Liver (tissue), 9 donors: ENCODE data around the gene SNX10. TPM values are rescaled to one million over a fixed set of nuclear protein-coding genes. Genes with fewer than 3 reads are reported as not detected.

Experiments
- DNase-seq: peaks from one replicate; pipeline ENCODE4 v3.0.0-alpha.2; 2017; ENCODE audit warnings: low spot score
- H3K27ac ChIP-seq, 2 donors: one replicate each; pipeline ENCODE4 v1.7.0; 2013; ENCODE audit warnings: inconsistent platforms in 2 of 2, low read length in 2 of 2, control low read depth in 1 of 2, low read depth in 1 of 2, mild to moderate bottlenecking in 1 of 2
- H3K27me3 ChIP-seq, 4 donors: one replicate each; pipeline versions ENCODE4 v1.6.1 to v1.7.0; 2013; ENCODE audit warnings: low read length in 3 of 4, inconsistent platforms in 1 of 4, mild to moderate bottlenecking in 1 of 4, moderate library complexity in 1 of 4; ENCODE audit not compliant: control insufficient read depth in 4 of 4, insufficient read depth in 4 of 4
- H3K36me3 ChIP-seq, 4 donors: one replicate each; pipeline versions ENCODE4 v1.6.1 to v1.7.0; 2013; ENCODE audit warnings: low read length in 3 of 4, mild to moderate bottlenecking in 3 of 4, low read depth in 1 of 4, moderate library complexity in 1 of 4; ENCODE audit not compliant: control insufficient read depth in 4 of 4, insufficient read depth in 3 of 4
- H3K4me1 ChIP-seq, 4 donors: one replicate each; pipeline versions ENCODE4 v1.6.1 to v1.7.0; 2013; ENCODE audit warnings: low read length in 3 of 4, mild to moderate bottlenecking in 3 of 4, moderate library complexity in 1 of 4; ENCODE audit not compliant: control insufficient read depth in 4 of 4, insufficient read depth in 4 of 4
- H3K4me3 ChIP-seq, 3 donors: one replicate each; pipeline versions ENCODE4 v1.6.1 to v1.7.0; 2013; ENCODE audit warnings: low read length in 3 of 3, control low read depth in 1 of 3, low read depth in 1 of 3, mild to moderate bottlenecking in 1 of 3
- H3K9ac ChIP-seq, 2 donors: one replicate each; pipeline ENCODE4 v1.7.0; 2013; ENCODE audit warnings: low read length in 2 of 2, mild to moderate bottlenecking in 2 of 2, moderate library complexity in 2 of 2, control low read depth in 1 of 2, low read depth in 1 of 2
- H3K9me3 ChIP-seq, 4 donors: one replicate each; pipeline versions ENCODE4 v1.6.1 to v1.7.0; 2013; ENCODE audit warnings: low read length in 3 of 4; ENCODE audit not compliant: control insufficient read depth in 4 of 4
- FOXA1 ChIP-seq: IDR thresholded peaks from 2 replicates; pipeline ENCODE4 v1.6.1; 2016; ENCODE audit warnings: antibody characterized with exemption
- GABPA ChIP-seq, 2 donors: IDR thresholded peaks in 1 of 2; conservative IDR thresholded peaks in 1 of 2; 2 replicates each; pipeline ENCODE4 v1.6.1; 2016; ENCODE audit warnings: antibody characterized with exemption in 2 of 2, mild to moderate bottlenecking in 1 of 2, moderate library complexity in 1 of 2
- HNF4A ChIP-seq, 2 donors: conservative IDR thresholded peaks; 2 replicates each; pipeline ENCODE4 v1.6.1; 2016; ENCODE audit warnings: antibody characterized with exemption in 2 of 2, mild to moderate bottlenecking in 2 of 2
- HNF4G ChIP-seq: IDR thresholded peaks from 2 replicates; pipeline ENCODE4 v1.6.1; 2016; ENCODE audit warnings: antibody characterized with exemption
- JUND ChIP-seq, 2 donors: IDR thresholded peaks; 2 replicates each; pipeline ENCODE4 v1.6.1; 2016; ENCODE audit warnings: antibody characterized with exemption in 2 of 2
- MAX ChIP-seq: IDR thresholded peaks from 2 replicates; pipeline ENCODE4 v1.6.1; 2016; ENCODE audit warnings: antibody characterized with exemption
- NR2F2 ChIP-seq: IDR thresholded peaks from 2 replicates; pipeline ENCODE4 v1.6.1; 2016; ENCODE audit warnings: antibody characterized with exemption
- RAD21 ChIP-seq, 2 donors: IDR thresholded peaks; 2 replicates each; pipeline ENCODE4 v1.6.1; 2016; ENCODE audit warnings: antibody characterized with exemption in 2 of 2, mild to moderate bottlenecking in 2 of 2
- REST ChIP-seq: IDR thresholded peaks from 2 replicates; pipeline ENCODE4 v1.6.1; 2016; ENCODE audit warnings: antibody characterized with exemption, mild to moderate bottlenecking
- RXRA ChIP-seq, 2 donors: IDR thresholded peaks; 2 replicates each; pipeline ENCODE4 v1.6.1; 2017 to 2018; ENCODE audit warnings: antibody characterized with exemption in 2 of 2, mild to moderate bottlenecking in 1 of 2
- SP1 ChIP-seq: IDR thresholded peaks from 2 replicates; pipeline ENCODE4 v1.6.1; 2018; ENCODE audit warnings: antibody characterized with exemption, mild to moderate bottlenecking
- YY1 ChIP-seq: IDR thresholded peaks from 2 replicates; pipeline ENCODE4 v1.6.1; 2016; ENCODE audit warnings: antibody characterized with exemption, mild to moderate bottlenecking
- ZBTB33 ChIP-seq: IDR thresholded peaks from 2 replicates; pipeline ENCODE4 v1.6.1; 2016; ENCODE audit warnings: antibody characterized with exemption
- WGBS: extraction: QIAGEN DNeasy Blood & Tissue Kit; methylation state at CpG from one replicate; pipeline ENCODE4 v1.1.7; 2013; 5-methylcytosine and 5-hydroxymethylcytosine counted together
- polyA plus RNA-seq, 2 donors: library from polyadenylated mRNA; stranded (reverse) in 1 of 2; unstranded in 1 of 2; fragments of 200-250 nt in 1 of 2; fragments of >200 nt in 1 of 2; fragmentation: Nextera tagmentation in 1 of 2; extraction: Ambion mirVana in 1 of 2; gene quantifications; one replicate each; pipeline versions ENCODE4 v1.2.1 to v1.2.3, GENCODE V29; 2013 to 2015
- total RNA-seq, 2 donors: library from RNA; depleted of rRNA; stranded (reverse); fragments of >200 nt; gene quantifications; one replicate each; pipeline ENCODE4 v1.2.3, GENCODE V29; 2014
- donor health status: healthy.
- donor health status: healthy.
- donor health status: healthy.
- donor health status: healthy.
- donor health status: healthy.

The SNX10 gene
- total and polyA plus RNA-seq, 4 donors = 5.9 to 15.9 (median 12.8) TPM

- no peaks in the 10 kb centered on the region for H3K9me3 ChIP-seq
- peak; percentile 38 to 56 for TF ChIP-seq HNF4A (conservative IDR thresholded peaks at IDR 0.05)
- no peak for TF ChIP-seq JUND (IDR thresholded peaks at IDR 0.05)
- no peak for TF ChIP-seq REST
- TF ChIP-seq RXRA (IDR thresholded peaks at IDR 0.05) = peak in 1 of 2 donors; percentile 51
- TF ChIP-seq ZBTB33 = peak; percentile 19
- no peak for TF ChIP-seq HNF4G
- no peak for TF ChIP-seq MAX
- peak; percentile 66 for TF ChIP-seq YY1
- peak; percentile 14 to 18 for TF ChIP-seq RAD21 (IDR thresholded peaks at IDR 0.05)
- H3K4me1 ChIP-seq = peaks cover 2 to 30% (median 9%) of the 10 kb centered on the region in 4 donors
- no peak for DNase-seq
- no peak overlapping the region for H3K4me3 ChIP-seq
- no peak overlapping the region for H3K9ac ChIP-seq
- 45% methylated on average over 2 of the region's 2 CpGs for WGBS
- no peaks in the 10 kb centered on the region for H3K36me3 ChIP-seq
- no peaks in the 10 kb centered on the region for H3K27me3 ChIP-seq
- peak overlapping the region in 1 of 2 donors; percentile 51 for H3K27ac ChIP-seq
Observed at GRCh38 chr7:26332698-26333097, 41.0 kb downstream of the SNX10 start.

DNA sequence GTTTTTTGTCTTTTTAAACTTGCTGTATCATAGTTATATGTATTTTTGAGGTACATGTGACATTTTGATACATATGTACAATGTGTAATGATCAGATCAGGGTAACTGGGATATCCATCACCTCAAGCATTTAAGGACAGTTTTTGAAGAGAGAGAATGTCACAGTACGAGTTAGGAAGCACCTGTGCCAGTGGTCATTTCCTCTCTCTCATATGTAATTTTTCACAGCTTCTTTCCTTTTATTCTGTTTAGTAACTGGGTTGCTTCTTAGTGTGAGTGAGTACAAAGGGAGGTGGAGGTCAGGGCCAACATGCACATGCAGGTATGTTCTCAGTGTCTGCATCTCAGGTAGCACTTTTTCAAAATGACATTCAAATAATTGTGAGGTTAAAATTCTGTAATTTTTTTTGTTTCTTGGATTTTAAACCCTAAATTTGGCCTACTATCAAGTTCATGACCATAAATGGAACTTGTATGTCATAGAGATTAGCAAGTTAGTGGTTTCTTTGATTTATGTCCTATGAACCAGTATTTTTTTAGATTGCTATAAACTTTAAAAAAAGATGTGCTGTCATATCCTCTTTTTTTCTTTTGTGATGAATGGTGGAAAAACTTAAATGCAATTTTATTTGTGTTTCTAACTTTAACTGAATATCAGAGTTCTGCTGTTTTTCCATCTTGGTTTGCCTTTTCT is 42.7 kb downstream of the SNX10 start:
- Histone ChIP-seq H3K9me3 (no peaks in the 10 kb centered on the region), H3K4me1 (peaks cover 0 to 21% (median 4%) of the 10 kb centered on the region in 4 donors), H3K9ac (no peak overlapping the region), H3K4me3 (no peak overlapping the region), H3K27ac (no peak overlapping the region), H3K27me3 (no peaks in the 10 kb centered on the region), H3K36me3 (peaks cover 0 to 1% (median 0%) of the 10 kb centered on the region in 4 donors)
- WGBS = 72% methylated on average over 1 of the region's 1 CpG
- no peak for DNase-seq
- TF ChIP-seq NR2F2 (no peak), RAD21 (IDR thresholded peaks at IDR 0.05) (no peak), SP1 (no peak), FOXA1 (no peak), GABPA (IDR thresholded peaks at IDR 0.05 in 1 of 2, conservative IDR thresholded peaks at IDR 0.05 in 1 of 2) (no peak), ZBTB33 (no peak)
